ENCODE results near the gene HLA-E. TPM values are rescaled to one million over a fixed set of nuclear protein-coding genes. Genes with fewer than 3 reads are reported as not detected.
"Not testable (repeated sequence)": the region's sequence is repeated elsewhere in the genome, so short reads cannot be mapped to it uniquely, and the experiment has no call there.

Gene HLA-E
- total and polyA plus RNA-seq, 4 experiments from 2014 or later, result 1,097 to 3,541 (median 1,781) TPM

DNA sequence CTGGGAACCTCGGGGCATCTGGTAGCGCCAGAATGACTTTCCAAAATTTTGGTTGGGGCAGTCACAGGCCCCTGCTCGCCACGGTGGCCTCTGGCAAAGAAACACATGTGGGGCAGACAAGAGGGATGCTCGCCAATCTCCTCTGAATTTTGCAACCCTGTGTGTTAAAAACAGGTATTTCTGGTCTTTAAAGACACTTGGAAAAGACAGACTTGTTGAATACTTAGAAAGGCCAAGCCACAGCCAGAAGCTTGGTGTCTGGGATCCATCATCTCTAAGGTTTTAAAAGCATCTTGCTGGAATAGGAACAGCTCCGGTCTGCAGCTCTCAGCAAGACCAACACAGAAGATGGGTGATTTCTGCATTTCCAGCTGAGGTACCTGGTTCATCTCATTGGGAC is 31.2 kb downstream of the HLA-E start:
- no peaks in the 10 kb centered on the region for H3K9me3 ChIP-seq (ENCODE audit: control insufficient read depth in 1 of 2, low read length in 2 of 2)
- Mint-ChIP-seq H3K36me3 (peaks cover 1 to 13% of the 10 kb centered on the region in 2 donors), H3K27me3 (no peaks in the 10 kb centered on the region), H3K4me3 (no peak overlapping the region), H3K4me1 (peaks cover 19 to 58% (median 35%) of the 10 kb centered on the region in 4 donors), H3K27ac (peak overlapping the region in 1 of 7 donors; percentile 42), H3K9me3 (peaks cover 0 to 21% (median 11%) of the 10 kb centered on the region in 8 donors)
- H3K4me3 ChIP-seq (ENCODE audit: low read length in 2 of 2), result no peak overlapping the region
- DNase-seq, result no peak
- no peak overlapping the region for H3K27ac ChIP-seq (ENCODE audit: low read depth, low read length)
- no peaks in the 10 kb centered on the region for H3K36me3 ChIP-seq (ENCODE audit: insufficient read depth, low read length)
- POLR2A ChIA-PET (ENCODE audit: partially characterized antibody), result interaction anchor here (1.2 to 2.6 kb wide), 4 partner anchors 10 to 27 kb away, joined by 3 to 13 read pairs (median 8); no protein-coding TSS in a partner anchor
- no peaks in the 10 kb centered on the region for H3K27me3 ChIP-seq (ENCODE audit: insufficient read depth, low read length)
- CTCF ChIA-PET (ENCODE audit: partially characterized antibody), result interaction anchor here (1.2 to 5.5 kb wide), 3 partner anchors 9 to 23 kb away, joined by 3 to 40 read pairs (median 6); no protein-coding TSS in a partner anchor
- intact Hi-C loops (cut with micrococcal nuclease), result no loop called here
- peaks cover 26% of the 10 kb centered on the region for H3K4me1 ChIP-seq (ENCODE audit: insufficient read depth, low read length)

- H3K27me3 ChIP-seq (ENCODE audit: insufficient read depth, low read length); H3K27ac ChIP-seq (ENCODE audit: low read depth, low read length); H3K9me3 ChIP-seq (ENCODE audit: control insufficient read depth in 1 of 2, low read length in 2 of 2); H3K4me3 Mint-ChIP-seq; H3K27me3 Mint-ChIP-seq; H3K36me3 ChIP-seq (ENCODE audit: insufficient read depth, low read length); H3K4me3 ChIP-seq (ENCODE audit: low read length in 2 of 2); DNase-seq; intact Hi-C loops (cut with micrococcal nuclease); H3K27ac Mint-ChIP-seq: not testable (repeated sequence)
- H3K9me3 Mint-ChIP-seq, result peaks cover 0 to 21% (median 11%) of the 10 kb centered on the region in 8 donors
- H3K4me1 ChIP-seq (ENCODE audit: insufficient read depth, low read length), result peaks cover 26% of the 10 kb centered on the region
- ChIA-PET CTCF (ENCODE audit: partially characterized antibody) (interaction anchor here (1.2 to 5.5 kb wide), 6 partner anchors 9 to 37 kb away, joined by 3 to 40 read pairs (median 7); no protein-coding TSS in a partner anchor), POLR2A (ENCODE audit: partially characterized antibody) (interaction anchor here (1.2 to 2.6 kb wide), 5 partner anchors 9 to 27 kb away, joined by 3 to 13 read pairs (median 6); no protein-coding TSS in a partner anchor)
- H3K36me3 Mint-ChIP-seq, result peaks cover 1 to 13% of the 10 kb centered on the region in 2 donors
- H3K4me1 Mint-ChIP-seq, result peaks cover 17 to 58% (median 33%) of the 10 kb centered on the region in 4 donors
Measured at GRCh38 chr6:30521082-30521481, 31.8 kb downstream of the HLA-E start.

DNA sequence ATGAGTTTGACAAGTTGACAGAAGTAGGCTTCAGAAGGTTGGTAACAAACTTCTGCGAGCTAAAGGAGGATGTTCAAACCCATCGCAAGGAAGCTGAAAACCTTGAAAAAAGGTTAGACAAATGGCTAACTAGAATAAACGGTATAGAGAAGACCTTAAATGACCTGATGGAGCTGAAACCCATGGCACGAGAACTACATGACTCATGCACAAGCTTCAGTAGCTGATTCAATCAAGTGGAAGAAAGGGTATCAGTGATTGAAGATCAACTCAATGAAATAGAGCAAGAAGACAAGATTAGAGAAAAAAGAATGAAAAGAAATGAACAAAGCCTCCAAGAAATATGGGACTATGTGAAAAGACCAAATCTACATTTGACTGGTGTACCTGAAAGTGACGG is 32.6 kb downstream of the HLA-E start:
- peaks cover 23% of the 10 kb centered on the region for H3K4me1 ChIP-seq (ENCODE audit: insufficient read depth, low read length)
- CTCF ChIA-PET (ENCODE audit: partially characterized antibody), result interaction anchor here (1.6 to 2.1 kb wide), 5 partner anchors 10 to 37 kb away, joined by 5 to 10 read pairs (median 7); no protein-coding TSS in a partner anchor
- H3K27ac ChIP-seq (ENCODE audit: low read depth, low read length); H3K36me3 ChIP-seq (ENCODE audit: insufficient read depth, low read length); H3K9me3 ChIP-seq (ENCODE audit: control insufficient read depth in 1 of 2, low read length in 2 of 2); H3K4me3 Mint-ChIP-seq; DNase-seq; H3K27me3 Mint-ChIP-seq; H3K27me3 ChIP-seq (ENCODE audit: insufficient read depth, low read length); H3K4me3 ChIP-seq (ENCODE audit: low read length in 2 of 2); intact Hi-C loops (cut with micrococcal nuclease): not testable (repeated sequence)
- H3K4me1 Mint-ChIP-seq, result peaks cover 14 to 53% (median 32%) of the 10 kb centered on the region in 4 donors
- H3K9me3 Mint-ChIP-seq, result peaks cover 0 to 21% (median 10%) of the 10 kb centered on the region in 8 donors
- POLR2A ChIA-PET (ENCODE audit: partially characterized antibody), result interaction anchor here (0.6 to 2.6 kb wide), 6 partner anchors 8 to 50 kb away, joined by 3 to 13 read pairs (median 5); no protein-coding TSS in a partner anchor
- peaks cover 0 to 13% of the 10 kb centered on the region in 2 donors for H3K36me3 Mint-ChIP-seq
- peak overlapping the region in 1 of 7 donors; percentile 25 for H3K27ac Mint-ChIP-seq

DNA sequence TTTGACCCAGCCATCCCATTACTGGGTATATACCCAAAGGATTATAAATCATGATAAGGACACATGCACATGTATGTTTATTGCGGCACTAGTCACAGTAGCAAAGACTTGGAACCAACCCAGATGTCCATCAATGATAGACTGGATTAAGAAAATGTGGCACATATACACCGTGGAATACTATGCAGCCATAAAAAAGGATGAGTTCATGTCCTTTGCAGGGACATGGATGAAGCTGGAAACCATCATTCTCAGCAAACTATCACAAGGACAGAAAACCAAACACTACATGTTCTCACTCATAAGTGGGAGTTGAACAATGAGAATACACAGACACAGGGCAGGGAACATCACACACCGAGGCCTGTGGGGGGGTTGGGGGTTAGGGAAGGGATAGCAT is 37.1 kb downstream of the HLA-E start:
- peaks cover 26 to 55% (median 44%) of the 10 kb centered on the region in 4 donors for H3K4me1 Mint-ChIP-seq
- H3K36me3 Mint-ChIP-seq; H3K27ac ChIP-seq (ENCODE audit: low read depth, low read length); H3K4me3 ChIP-seq (ENCODE audit: low read length in 2 of 2); H3K27me3 ChIP-seq (ENCODE audit: insufficient read depth, low read length); H3K27ac Mint-ChIP-seq; H3K36me3 ChIP-seq (ENCODE audit: insufficient read depth, low read length); H3K27me3 Mint-ChIP-seq; DNase-seq; H3K9me3 ChIP-seq (ENCODE audit: control insufficient read depth in 1 of 2, low read length in 2 of 2); intact Hi-C loops (cut with micrococcal nuclease): not testable (repeated sequence)
- peaks cover 26% of the 10 kb centered on the region for H3K4me1 ChIP-seq (ENCODE audit: insufficient read depth, low read length)
- CTCF ChIA-PET (ENCODE audit: partially characterized antibody), result interaction anchor here (1.5 to 1.7 kb wide), 2 partner anchors 15 kb away, joined by 3 to 8 read pairs; no protein-coding TSS in a partner anchor
- peak overlapping the region in 1 of 8 donors; percentile 43 for H3K4me3 Mint-ChIP-seq
- POLR2A ChIA-PET (ENCODE audit: partially characterized antibody), result interaction anchor here (1.2 to 10.7 kb wide), 3 partner anchors 10 to 33 kb away, joined by 3 to 346 read pairs (median 10); no protein-coding TSS in a partner anchor
- H3K9me3 Mint-ChIP-seq, result peaks cover 0 to 15% (median 5%) of the 10 kb centered on the region in 8 donors

DNA sequence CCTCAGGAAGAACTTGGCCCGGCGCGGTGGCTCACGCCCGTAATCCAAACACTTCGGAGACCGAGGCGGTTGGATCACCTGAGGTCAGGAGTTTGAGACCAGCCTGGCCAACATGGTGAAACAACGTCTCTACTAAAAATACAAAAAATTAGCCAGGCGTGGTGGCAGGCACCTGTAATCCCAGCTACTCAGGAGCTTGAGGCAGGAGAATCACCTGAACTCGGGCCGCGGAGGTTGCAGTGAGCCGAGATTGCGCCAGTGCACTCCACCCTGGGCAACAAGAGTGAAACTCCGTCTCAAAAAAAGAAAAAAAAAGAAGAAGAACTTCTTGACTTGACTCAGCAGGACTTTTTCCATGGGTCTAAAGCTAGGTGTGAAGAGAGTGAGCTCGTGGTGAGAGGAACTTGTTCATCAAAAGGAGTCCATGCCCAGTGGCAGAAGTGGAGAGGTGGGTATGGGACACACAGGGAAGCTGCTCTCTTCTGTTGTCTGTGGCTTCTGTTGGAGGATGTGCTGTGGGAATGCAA is 40.1 kb downstream of the HLA-E start:
- H3K9me3 Mint-ChIP-seq; intact Hi-C loops (cut with micrococcal nuclease); H3K27me3 Mint-ChIP-seq; H3K36me3 Mint-ChIP-seq; H3K4me3 ChIP-seq (ENCODE audit: low read length in 2 of 2); H3K27ac ChIP-seq (ENCODE audit: low read depth, low read length); H3K27me3 ChIP-seq (ENCODE audit: insufficient read depth, low read length); H3K9me3 ChIP-seq (ENCODE audit: control insufficient read depth in 1 of 2, low read length in 2 of 2); H3K36me3 ChIP-seq (ENCODE audit: insufficient read depth, low read length): not testable (repeated sequence)
- CTCF ChIA-PET (ENCODE audit: partially characterized antibody), result interaction anchor here (0.8 to 5.2 kb wide), 11 partner anchors 9 to 76 kb away, joined by 3 to 131 read pairs (median 4); partner anchors contain the start of gene ABCF1
- Mint-ChIP-seq H3K4me1 (peaks cover 35 to 76% (median 52%) of the 10 kb centered on the region in 4 donors), H3K27ac (peak overlapping the region; percentile 36 to 88 (median 71)), H3K4me3 (peak overlapping the region in 7 of 8 donors; percentile 55 to 83 (median 71))
- POLR2A ChIA-PET (ENCODE audit: partially characterized antibody), result interaction anchor here (0.8 to 10.7 kb wide), 11 partner anchors 8 to 205 kb away, joined by 3 to 346 read pairs (median 6); partner anchors contain the start of genes GNL1 and PRR3
- H3K4me1 ChIP-seq (ENCODE audit: insufficient read depth, low read length), result peaks cover 43% of the 10 kb centered on the region
- peak in 1 of 5 donors; percentile 55 for DNase-seq

DNA sequence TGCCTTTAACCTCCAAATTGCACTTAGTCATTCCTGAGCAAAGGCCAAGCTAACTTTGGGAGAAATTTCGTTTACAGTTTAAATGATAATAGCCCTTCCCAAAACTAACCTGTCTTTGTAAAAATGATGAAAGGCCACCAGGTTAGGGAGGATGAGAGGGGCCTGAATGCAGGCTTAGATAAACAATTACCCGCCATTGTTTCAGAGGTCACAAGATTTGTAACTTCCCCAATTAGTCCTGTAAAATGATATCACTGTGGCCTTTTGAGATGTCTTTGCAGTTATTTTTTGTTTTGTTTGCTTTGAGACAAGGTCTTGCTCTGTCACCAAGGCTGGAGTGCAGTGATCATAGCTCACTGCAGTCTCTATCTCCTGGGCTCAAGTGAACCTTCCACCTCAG is 40.7 kb downstream of the HLA-E start:
- intact Hi-C loops (cut with micrococcal nuclease), result no loop called here
- H3K27ac Mint-ChIP-seq, result peak overlapping the region; percentile 16 to 88 (median 71)
- no peak for DNase-seq
- no peak overlapping the region for H3K4me3 ChIP-seq (ENCODE audit: low read length in 2 of 2)
- peaks cover 0 to 4% (median 0%) of the 10 kb centered on the region in 8 donors for H3K9me3 Mint-ChIP-seq
- ChIA-PET POLR2A (ENCODE audit: partially characterized antibody) (interaction anchor here (0.7 to 10.7 kb wide), 12 partner anchors 8 to 205 kb away, joined by 3 to 346 read pairs (median 6); partner anchors contain the start of genes GNL1 and PRR3), CTCF (ENCODE audit: partially characterized antibody) (interaction anchor here (0.8 to 5.2 kb wide), 11 partner anchors 9 to 76 kb away, joined by 3 to 131 read pairs (median 4); partner anchors contain the start of gene ABCF1)
- H3K9me3 ChIP-seq (ENCODE audit: control insufficient read depth in 1 of 2, low read length in 2 of 2), result no peaks in the 10 kb centered on the region
- H3K27ac ChIP-seq (ENCODE audit: low read depth, low read length), result no peak overlapping the region
- no peaks in the 10 kb centered on the region for H3K27me3 ChIP-seq (ENCODE audit: insufficient read depth, low read length)
- H3K27me3 Mint-ChIP-seq, result no peaks in the 10 kb centered on the region
- peaks cover 34 to 70% (median 50%) of the 10 kb centered on the region in 4 donors for H3K4me1 Mint-ChIP-seq
- peaks cover 0 to 3% of the 10 kb centered on the region in 2 donors for H3K36me3 Mint-ChIP-seq
- H3K4me3 Mint-ChIP-seq, result peak overlapping the region in 6 of 8 donors; percentile 4 to 83 (median 68)
- H3K4me1 ChIP-seq (ENCODE audit: insufficient read depth, low read length), result peaks cover 43% of the 10 kb centered on the region
- H3K36me3 ChIP-seq (ENCODE audit: insufficient read depth, low read length), result no peaks in the 10 kb centered on the region

Data from CD4-positive, alpha-beta memory T cell (primary cell).